ENCODE results near the gene KCNH1. TPM values are rescaled to one million over a fixed set of nuclear protein-coding genes. Genes with fewer than 3 reads are reported as not detected.

Gene KCNH1
- total RNA-seq, 4 donors from 2014 or later: 0.29 to 0.67 (median 0.38) TPM

DNA sequence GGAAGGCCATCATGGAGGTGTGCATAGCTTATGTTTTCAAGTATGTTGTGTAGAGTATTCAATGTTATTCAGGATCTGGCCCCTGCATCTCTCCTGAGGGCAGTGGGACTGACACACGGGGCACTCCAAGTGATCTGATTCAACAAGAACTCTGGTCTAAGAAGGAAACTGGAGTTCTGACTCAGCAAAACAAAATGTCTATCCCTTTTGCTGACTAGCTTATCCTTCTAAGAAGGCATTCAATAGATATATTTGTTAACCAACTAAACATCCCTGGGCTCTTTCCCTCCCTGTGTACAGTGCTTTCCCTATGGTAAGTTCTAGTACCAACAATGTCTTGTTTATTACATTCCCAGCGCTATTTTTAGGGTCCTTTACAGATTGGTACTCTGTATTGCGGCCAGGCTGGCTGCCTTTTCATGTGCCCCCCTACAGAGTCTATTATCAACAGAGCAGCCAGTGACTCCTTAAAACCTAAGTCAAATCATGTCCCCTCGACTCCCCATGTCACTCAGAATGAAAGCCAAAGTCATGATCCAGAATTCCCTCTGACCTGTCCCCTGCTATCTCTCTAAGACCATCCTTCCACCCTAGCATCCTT lies 304.9 kb downstream of the KCNH1 start:
- Histone ChIP-seq H3K4me1 (no peaks in the 10 kb centered on the region), H3K36me3 (no peaks in the 10 kb centered on the region), H3K4me3 (no peak overlapping the region), H3K9me3 (no peaks in the 10 kb centered on the region), H3K27me3 (no peaks in the 10 kb centered on the region), H3K27ac (no peak overlapping the region)
- DNase-seq: no peak
- ATAC-seq: no peak
- intact Hi-C loops (cut with DNase I; ENCODE audit: low total_unique reads): no loop called here
- TF ChIP-seq POLR2A (IDR thresholded peaks at IDR 0.05): no peak
- TF ChIP-seq, protein P1, sequence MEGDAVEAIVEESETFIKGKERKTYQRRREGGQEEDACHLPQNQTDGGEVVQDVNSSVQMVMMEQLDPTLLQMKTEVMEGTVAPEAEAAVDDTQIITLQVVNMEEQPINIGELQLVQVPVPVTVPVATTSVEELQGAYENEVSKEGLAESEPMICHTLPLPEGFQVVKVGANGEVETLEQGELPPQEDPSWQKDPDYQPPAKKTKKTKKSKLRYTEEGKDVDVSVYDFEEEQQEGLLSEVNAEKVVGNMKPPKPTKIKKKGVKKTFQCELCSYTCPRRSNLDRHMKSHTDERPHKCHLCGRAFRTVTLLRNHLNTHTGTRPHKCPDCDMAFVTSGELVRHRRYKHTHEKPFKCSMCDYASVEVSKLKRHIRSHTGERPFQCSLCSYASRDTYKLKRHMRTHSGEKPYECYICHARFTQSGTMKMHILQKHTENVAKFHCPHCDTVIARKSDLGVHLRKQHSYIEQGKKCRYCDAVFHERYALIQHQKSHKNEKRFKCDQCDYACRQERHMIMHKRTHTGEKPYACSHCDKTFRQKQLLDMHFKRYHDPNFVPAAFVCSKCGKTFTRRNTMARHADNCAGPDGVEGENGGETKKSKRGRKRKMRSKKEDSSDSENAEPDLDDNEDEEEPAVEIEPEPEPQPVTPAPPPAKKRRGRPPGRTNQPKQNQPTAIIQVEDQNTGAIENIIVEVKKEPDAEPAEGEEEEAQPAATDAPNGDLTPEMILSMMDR (IDR thresholded peaks at IDR 0.05 in 4 of 5, conservative IDR thresholded peaks at IDR 0.05 in 1 of 5): no peak
- in situ Hi-C loops (cut with MboI; ENCODE audit: low sequenced_read_pairs in 4 of 4): no loop called here

DNA sequence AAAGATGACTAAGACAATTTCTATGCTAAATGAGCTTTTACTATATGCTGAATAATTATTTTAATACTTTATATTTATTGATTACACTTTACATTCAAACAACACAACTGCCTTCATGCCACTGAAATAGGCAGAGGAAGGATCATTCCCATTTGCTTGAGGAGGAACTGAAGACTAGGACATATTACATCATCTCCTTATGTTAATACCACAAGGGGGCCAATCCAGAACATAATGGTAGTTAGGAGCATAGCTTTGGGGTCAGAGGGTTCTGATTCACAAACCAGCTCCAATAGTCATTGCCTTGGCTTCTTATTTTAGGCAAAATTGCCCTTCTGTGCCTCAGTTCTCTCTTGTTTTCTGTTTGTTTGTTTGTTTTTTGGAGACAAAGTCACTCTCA lies 306.5 kb downstream of the KCNH1 start:
- intact Hi-C loops (cut with DNase I; ENCODE audit: low total_unique reads): no loop called here
- Histone ChIP-seq H3K9me3 (no peaks in the 10 kb centered on the region), H3K4me3 (no peak overlapping the region), H3K4me1 (no peaks in the 10 kb centered on the region), H3K27ac (no peak overlapping the region), H3K27me3 (no peaks in the 10 kb centered on the region), H3K36me3 (no peaks in the 10 kb centered on the region)
- ATAC-seq: no peak
- no peak for DNase-seq
- TF ChIP-seq, protein P1 (IDR thresholded peaks at IDR 0.05 in 4 of 5, conservative IDR thresholded peaks at IDR 0.05 in 1 of 5): no peak
- no peak for TF ChIP-seq POLR2A (IDR thresholded peaks at IDR 0.05)
- in situ Hi-C loops (cut with MboI; ENCODE audit: low sequenced_read_pairs in 4 of 4): no loop called here

DNA sequence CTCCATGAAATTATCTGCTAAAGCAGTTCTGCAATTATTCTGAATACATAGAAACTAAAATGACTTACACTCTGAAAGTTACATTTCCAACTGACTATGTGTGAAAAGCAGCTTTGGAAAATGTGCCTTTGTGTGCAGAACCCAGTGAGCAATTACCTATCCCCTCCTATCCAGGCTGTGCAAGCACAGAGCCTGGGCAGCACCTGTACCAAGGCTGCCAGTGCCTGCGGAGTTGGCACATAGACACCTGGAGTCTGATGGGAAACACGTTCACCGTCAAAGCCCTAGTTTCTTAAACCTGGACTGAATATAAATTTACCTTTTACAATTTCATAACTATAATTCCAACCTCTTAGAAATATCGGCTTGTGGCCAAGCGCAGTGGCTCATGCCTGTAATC lies 307.3 kb downstream of the KCNH1 start:
- no peak for TF ChIP-seq POLR2A (IDR thresholded peaks at IDR 0.05)
- TF ChIP-seq, protein P1 (IDR thresholded peaks at IDR 0.05 in 4 of 5, conservative IDR thresholded peaks at IDR 0.05 in 1 of 5): no peak
- Histone ChIP-seq H3K27me3 (no peaks in the 10 kb centered on the region), H3K4me3 (no peak overlapping the region), H3K27ac (no peak overlapping the region), H3K36me3 (no peaks in the 10 kb centered on the region), H3K9me3 (no peaks in the 10 kb centered on the region), H3K4me1 (no peaks in the 10 kb centered on the region)
- in situ Hi-C loops (cut with MboI; ENCODE audit: low sequenced_read_pairs in 4 of 4): no loop called here
- DNase-seq (no peak), ATAC-seq (no peak)
- intact Hi-C loops (cut with DNase I; ENCODE audit: low total_unique reads): no loop called here

DNA sequence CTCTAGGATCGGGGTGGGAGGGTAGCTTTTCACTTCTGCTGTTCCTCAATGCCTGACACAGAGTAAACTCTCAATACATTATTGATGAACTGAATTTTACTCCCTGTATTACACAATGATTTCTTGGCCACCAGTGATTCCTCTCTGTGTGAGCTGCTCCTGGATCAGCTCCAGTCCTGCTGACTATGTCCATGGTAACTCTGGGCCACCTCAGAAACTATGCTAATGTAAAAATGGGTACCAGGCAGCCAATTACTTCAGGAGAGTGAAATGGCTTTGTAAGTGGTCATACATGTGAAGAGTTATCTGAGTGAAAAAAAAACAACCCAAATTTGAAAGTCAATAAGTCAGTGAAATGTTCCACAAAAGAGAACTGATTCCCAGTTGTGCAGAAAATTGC lies 311.0 kb downstream of the KCNH1 start:
- no peak overlapping the region for H3K4me3 ChIP-seq
- DNase-seq: no peak
- no peaks in the 10 kb centered on the region for H3K4me1 ChIP-seq
- no peaks in the 10 kb centered on the region for H3K9me3 ChIP-seq
- intact Hi-C loops (cut with DNase I; ENCODE audit: low total_unique reads) (no loop called here), in situ Hi-C loops (cut with MboI; ENCODE audit: low sequenced_read_pairs in 4 of 4) (no loop called here)
- ATAC-seq: no peak
- H3K36me3 ChIP-seq: no peaks in the 10 kb centered on the region
- no peak overlapping the region for H3K27ac ChIP-seq
- TF ChIP-seq POLR2A (IDR thresholded peaks at IDR 0.05): no peak
- TF ChIP-seq, protein P1 (IDR thresholded peaks at IDR 0.05 in 4 of 5, conservative IDR thresholded peaks at IDR 0.05 in 1 of 5): no peak
- no peaks in the 10 kb centered on the region for H3K27me3 ChIP-seq

DNA sequence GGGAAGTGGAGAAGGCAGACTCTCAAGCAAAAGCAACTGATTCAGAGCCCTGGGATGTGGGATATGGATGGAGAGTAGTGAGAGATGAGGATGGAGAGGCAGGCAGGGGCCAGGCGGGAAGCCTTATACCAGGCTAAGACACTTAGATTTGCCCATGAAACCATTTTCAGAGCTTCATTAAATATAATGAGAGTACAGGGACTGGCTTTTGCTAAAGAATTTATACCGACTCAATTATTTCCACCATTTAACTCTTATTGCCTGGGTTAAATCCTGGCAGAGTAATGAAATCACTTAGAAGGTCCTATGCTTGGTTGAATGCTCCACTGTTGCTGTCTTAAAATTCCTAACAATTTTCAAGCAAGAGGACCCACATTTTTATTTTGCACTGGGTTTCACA lies 311.7 kb downstream of the KCNH1 start:
- in situ Hi-C loops (cut with MboI; ENCODE audit: low sequenced_read_pairs in 4 of 4) (no loop called here), intact Hi-C loops (cut with DNase I; ENCODE audit: low total_unique reads) (no loop called here)
- Histone ChIP-seq H3K4me1 (no peaks in the 10 kb centered on the region), H3K27ac (no peak overlapping the region), H3K27me3 (no peaks in the 10 kb centered on the region), H3K36me3 (no peaks in the 10 kb centered on the region), H3K9me3 (no peaks in the 10 kb centered on the region), H3K4me3 (no peak overlapping the region)
- no peak for TF ChIP-seq POLR2A (IDR thresholded peaks at IDR 0.05)
- TF ChIP-seq, protein P1 (IDR thresholded peaks at IDR 0.05 in 4 of 5, conservative IDR thresholded peaks at IDR 0.05 in 1 of 5): no peak
- DNase-seq (no peak), ATAC-seq (no peak)
